Measurements from ENCODE around the gene CHD2. TPM values are rescaled to one million over a fixed set of nuclear protein-coding genes. Genes with fewer than 3 reads are reported as not detected.

Gene CHD2
- total RNA-seq, 4 donors from 2014 or later, result 26.9 to 55.5 (median 33.7) TPM

- H3K27ac ChIP-seq, result peak overlapping the region in 2 of 4 donors; percentile 35 to 94
- no peak for TF ChIP-seq CTCF (IDR thresholded peaks at IDR 0.05 in 4 of 5, conservative IDR thresholded peaks at IDR 0.05 in 1 of 5)
- no peak for TF ChIP-seq POLR2A (IDR thresholded peaks at IDR 0.05)
- DNase-seq, result peak in 1 of 2 donors; percentile 25
- no peaks in the 10 kb centered on the region for H3K9me3 ChIP-seq
- no peak for ATAC-seq
- H3K4me3 ChIP-seq, result no peak overlapping the region
- peaks cover 0 to 34% of the 10 kb centered on the region in 2 donors for H3K36me3 ChIP-seq
- H3K27me3 ChIP-seq, result no peaks in the 10 kb centered on the region
- in situ Hi-C loops (cut with MboI; ENCODE audit: low sequenced_read_pairs in 4 of 4) (loop anchor here in 1 of 4 donors (25.0 kb wide), 1 partner anchor 932 kb away; no protein-coding TSS in a partner anchor), intact Hi-C loops (cut with DNase I; ENCODE audit: low total_unique reads) (no loop called here)
- peaks cover 37 to 65% of the 10 kb centered on the region in 2 donors for H3K4me1 ChIP-seq
Measured at GRCh38 chr15:93055211-93055610, 155.1 kb downstream of the CHD2 start.

GRCh38 chr15:93056836-93057235 is 156.7 kb downstream of the CHD2 start:
- H3K4me1 ChIP-seq, result peaks cover 52 to 80% of the 10 kb centered on the region in 2 donors
- in situ Hi-C loops (cut with MboI; ENCODE audit: low sequenced_read_pairs in 4 of 4), result loop anchor here in 1 of 4 donors (25.0 kb wide), 1 partner anchor 930 kb away; no protein-coding TSS in a partner anchor
- no peak for DNase-seq

GRCh38 chr15:93057618-93058017 is 157.5 kb downstream of the CHD2 start:
- H3K4me3 ChIP-seq, result no peak overlapping the region
- H3K4me1 ChIP-seq, result peaks cover 56 to 87% of the 10 kb centered on the region in 2 donors
- no peak for DNase-seq
- ATAC-seq, result no peak
- no peaks in the 10 kb centered on the region for H3K9me3 ChIP-seq
- in situ Hi-C loops (cut with MboI; ENCODE audit: low sequenced_read_pairs in 4 of 4), result loop anchor here in 1 of 4 donors (25.0 kb wide), 1 partner anchor 930 kb away; no protein-coding TSS in a partner anchor
- H3K27me3 ChIP-seq, result no peaks in the 10 kb centered on the region
- intact Hi-C loops (cut with DNase I; ENCODE audit: low total_unique reads), result no loop called here
- H3K27ac ChIP-seq, result peak overlapping the region; percentile 17 to 94 (median 57)
- TF ChIP-seq POLR2A (IDR thresholded peaks at IDR 0.05), result no peak
- no peak for TF ChIP-seq CTCF (IDR thresholded peaks at IDR 0.05 in 4 of 5, conservative IDR thresholded peaks at IDR 0.05 in 1 of 5)
- H3K36me3 ChIP-seq, result peaks cover 0 to 14% of the 10 kb centered on the region in 2 donors

More at GRCh38 chr15:93056836-93057235, 156.7 kb downstream of the CHD2 start:
- Histone ChIP-seq H3K27me3 (no peaks in the 10 kb centered on the region), H3K36me3 (peaks cover 0 to 18% of the 10 kb centered on the region in 2 donors), H3K27ac (peak overlapping the region; percentile 33 to 94 (median 57)), H3K4me3 (no peak overlapping the region), H3K9me3 (no peaks in the 10 kb centered on the region)
- TF ChIP-seq POLR2A (IDR thresholded peaks at IDR 0.05), result no peak
- no peak for TF ChIP-seq CTCF (IDR thresholded peaks at IDR 0.05 in 4 of 5, conservative IDR thresholded peaks at IDR 0.05 in 1 of 5)
- intact Hi-C loops (cut with DNase I; ENCODE audit: low total_unique reads), result no loop called here
- no peak for ATAC-seq

- in situ Hi-C loops (cut with MboI; ENCODE audit: low sequenced_read_pairs in 4 of 4), result loop anchor here in 1 of 4 donors (25.0 kb wide), 1 partner anchor 929 kb away; no protein-coding TSS in a partner anchor
- H3K36me3 ChIP-seq, result peaks cover 0 to 14% of the 10 kb centered on the region in 2 donors
- ATAC-seq, result no peak
- H3K4me3 ChIP-seq, result no peak overlapping the region
- H3K27me3 ChIP-seq, result no peaks in the 10 kb centered on the region
- no peak for DNase-seq
- peaks cover 61 to 89% of the 10 kb centered on the region in 2 donors for H3K4me1 ChIP-seq
- intact Hi-C loops (cut with DNase I; ENCODE audit: low total_unique reads), result no loop called here
- H3K9me3 ChIP-seq, result no peaks in the 10 kb centered on the region
- TF ChIP-seq CTCF (IDR thresholded peaks at IDR 0.05 in 4 of 5, conservative IDR thresholded peaks at IDR 0.05 in 1 of 5) (no peak), POLR2A (IDR thresholded peaks at IDR 0.05) (no peak)
- H3K27ac ChIP-seq, result peak overlapping the region; percentile 17 to 94 (median 57)
Measured at GRCh38 chr15:93058128-93058527, 158.0 kb downstream of the CHD2 start.
